GM19099 (cell line): ENCODE results near the gene BHLHE41.

Experiments
- POLR2A ChIP-seq: IDR thresholded peaks from 3 replicates; pipeline ENCODE4 v1.6.1; 2011; ENCODE audit warnings: low read depth; ENCODE audit not compliant: insufficient read length; ENCODE audit errors: extremely low read depth

The BHLHE41 gene

GRCh38 chr12:26122681-26123481 is 2.0 kb downstream of the BHLHE41 start:
- TF ChIP-seq POLR2A = peak; percentile 14

DNA sequence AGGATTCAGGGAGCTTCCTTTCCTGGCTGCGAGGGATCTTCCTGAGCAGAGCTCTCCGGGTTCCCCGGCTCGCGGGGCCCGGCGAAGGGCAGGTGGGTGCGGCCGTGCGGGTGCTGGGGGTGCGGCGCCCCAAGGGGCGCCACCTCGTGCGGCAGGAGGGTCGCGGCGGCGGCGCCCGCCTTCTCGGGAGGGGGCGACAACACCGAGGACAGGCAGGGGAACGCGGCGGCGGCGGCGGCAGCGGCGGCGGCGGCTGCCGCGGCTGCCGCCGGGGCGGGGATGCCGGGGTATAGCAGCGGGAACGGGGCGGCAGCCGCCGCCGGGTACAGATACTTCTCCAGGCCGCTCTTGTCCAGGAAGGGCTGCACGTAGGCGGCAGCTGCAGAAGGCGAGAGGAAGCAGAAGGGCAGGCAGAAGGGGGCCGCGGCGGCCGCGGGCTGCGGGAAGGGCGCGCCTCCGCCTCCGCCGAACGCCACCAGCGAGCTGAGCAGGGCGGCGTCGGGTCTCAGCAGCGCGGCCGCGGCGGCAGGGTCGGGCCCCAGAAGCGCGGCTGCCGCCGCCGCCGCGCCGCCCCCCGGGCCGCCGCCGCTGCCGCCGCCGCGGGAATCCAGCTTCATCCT is 2.7 kb downstream of the BHLHE41 start:
- no peak for TF ChIP-seq POLR2A

DNA sequence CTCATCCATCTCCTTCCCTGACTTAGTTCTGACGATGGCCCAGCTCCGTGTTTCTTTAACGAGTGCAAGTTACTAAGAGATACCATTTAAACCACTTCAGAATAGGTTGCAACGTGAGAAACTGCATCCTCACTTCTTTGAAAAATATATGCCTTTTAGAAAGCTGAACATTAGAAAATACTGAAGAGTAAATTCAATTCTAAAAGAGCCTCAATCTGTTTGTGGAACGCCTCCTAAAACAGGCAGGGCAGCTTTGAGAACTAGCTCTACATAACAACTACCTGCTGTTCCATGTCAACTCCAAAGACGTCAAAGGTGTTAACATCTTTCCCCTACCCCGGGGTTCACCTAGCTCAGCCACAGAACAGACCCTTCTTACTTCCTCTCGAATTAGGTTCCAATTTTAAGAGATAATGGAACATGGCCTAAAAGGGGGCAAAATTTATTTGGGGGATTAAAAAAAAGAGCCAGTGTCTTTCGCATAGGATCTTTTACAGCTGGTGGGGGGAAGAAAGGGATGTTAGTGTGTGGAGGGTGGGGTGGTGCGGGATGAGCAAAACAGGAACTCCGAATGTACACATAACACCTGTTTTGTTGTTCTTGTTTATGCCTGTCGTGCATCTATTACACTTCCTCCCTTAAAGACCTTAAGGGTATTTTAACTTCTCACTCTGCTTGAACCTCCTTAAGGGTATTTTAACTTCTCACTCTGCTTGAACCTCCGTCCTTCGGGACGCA is 3.3 kb downstream of the BHLHE41 start:
- no peak for TF ChIP-seq POLR2A

DNA sequence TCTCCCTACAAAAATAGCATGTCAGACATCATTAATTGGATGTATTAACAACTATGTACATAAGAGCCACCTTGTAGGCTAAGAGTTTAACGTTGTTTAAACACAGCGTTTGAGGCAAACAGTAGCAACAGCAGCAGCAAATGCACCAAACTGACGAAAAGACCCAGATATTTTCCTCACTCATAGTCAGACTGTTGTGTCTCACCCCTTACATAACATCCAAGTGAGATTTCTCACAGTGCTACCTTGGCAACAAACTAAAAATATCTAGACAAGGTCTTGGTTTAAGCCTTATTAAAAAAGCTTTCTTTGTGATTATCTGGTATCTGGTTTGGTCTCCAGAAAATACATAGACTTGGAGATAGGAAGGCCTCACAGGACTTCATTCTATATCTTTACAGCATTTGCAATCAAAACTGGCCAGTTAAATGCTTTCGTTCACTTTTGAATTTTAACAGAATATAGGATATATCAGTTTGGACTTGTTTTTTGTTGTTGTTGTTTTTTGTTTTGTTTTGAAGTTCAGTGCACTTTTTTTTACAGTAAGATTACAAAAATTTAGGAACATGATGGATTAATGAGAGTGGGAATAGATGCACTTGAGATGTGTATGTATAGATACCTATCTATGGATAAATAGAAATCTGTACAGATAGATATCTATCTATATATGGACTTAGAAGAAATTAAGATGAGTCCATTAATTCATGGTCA is 4.1 kb downstream of the BHLHE41 start:
- no peak for TF ChIP-seq POLR2A

- no peak for TF ChIP-seq POLR2A
Measured at GRCh38 chr12:26119391-26119989, 5.3 kb downstream of the BHLHE41 start.

DNA sequence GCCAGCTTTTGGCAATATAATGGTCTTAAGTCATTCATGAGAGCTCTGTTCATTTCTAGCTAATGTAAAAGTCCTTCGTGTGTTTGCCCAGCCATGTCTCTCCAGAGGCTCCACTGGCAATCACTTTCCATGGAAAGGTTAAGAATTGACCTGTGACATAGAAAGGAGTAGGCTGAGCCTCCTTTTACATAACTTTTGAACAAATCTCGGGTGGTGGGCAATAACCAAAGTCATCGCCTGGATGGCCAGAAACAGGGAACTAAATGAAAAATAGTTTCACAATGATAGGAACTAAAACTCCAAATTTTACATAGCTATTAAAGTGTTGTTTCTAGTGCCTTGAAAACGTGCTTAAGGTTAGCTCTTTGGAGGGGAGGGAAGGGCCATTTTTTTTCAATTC is 6.5 kb downstream of the BHLHE41 start:
- no peak for TF ChIP-seq POLR2A

DNA sequence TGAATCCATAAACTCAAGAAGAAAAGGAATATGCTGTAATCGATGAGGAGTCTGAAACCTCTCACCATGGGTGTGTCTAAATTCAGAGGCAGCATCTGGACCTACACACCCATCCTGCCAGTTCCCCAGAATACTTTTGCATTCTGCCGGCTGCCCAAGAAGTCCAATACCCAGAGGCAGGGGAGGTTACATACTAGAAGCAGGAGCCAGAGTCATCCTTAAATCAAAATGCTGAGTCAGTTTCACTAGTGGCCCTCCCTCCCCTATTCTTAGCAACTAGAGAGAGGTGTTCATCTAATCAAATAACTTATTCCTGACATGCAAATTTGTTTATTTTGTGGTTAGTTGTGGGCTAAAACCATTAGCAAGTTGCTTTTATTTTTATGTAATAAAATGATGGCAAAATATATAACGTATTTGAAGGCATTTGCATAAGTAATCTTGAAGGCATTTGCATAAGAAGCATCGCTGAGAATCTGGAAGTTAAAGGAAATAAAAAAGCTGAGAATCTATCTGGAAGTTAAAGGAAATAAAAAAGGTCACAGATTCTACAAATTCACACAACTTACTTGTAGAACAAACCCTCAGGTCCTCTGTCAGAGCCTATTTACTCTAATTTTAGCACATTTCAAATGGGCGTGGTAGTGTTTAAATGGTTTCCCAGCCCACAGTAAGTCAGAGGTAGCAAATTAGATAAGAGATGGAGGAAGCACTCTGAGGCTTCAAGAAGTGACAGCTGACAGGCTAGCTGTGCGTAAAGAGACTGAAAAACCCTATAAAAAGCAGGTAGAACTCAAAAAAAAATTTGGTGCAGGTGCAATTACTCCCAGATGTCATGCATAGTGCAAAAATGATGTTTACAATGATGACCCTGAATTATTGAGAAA is 7.8 kb downstream of the BHLHE41 start:
- TF ChIP-seq POLR2A = no peak

- TF ChIP-seq POLR2A = no peak
Measured at GRCh38 chr12:26114720-26115401, 10.0 kb downstream of the BHLHE41 start.

DNA sequence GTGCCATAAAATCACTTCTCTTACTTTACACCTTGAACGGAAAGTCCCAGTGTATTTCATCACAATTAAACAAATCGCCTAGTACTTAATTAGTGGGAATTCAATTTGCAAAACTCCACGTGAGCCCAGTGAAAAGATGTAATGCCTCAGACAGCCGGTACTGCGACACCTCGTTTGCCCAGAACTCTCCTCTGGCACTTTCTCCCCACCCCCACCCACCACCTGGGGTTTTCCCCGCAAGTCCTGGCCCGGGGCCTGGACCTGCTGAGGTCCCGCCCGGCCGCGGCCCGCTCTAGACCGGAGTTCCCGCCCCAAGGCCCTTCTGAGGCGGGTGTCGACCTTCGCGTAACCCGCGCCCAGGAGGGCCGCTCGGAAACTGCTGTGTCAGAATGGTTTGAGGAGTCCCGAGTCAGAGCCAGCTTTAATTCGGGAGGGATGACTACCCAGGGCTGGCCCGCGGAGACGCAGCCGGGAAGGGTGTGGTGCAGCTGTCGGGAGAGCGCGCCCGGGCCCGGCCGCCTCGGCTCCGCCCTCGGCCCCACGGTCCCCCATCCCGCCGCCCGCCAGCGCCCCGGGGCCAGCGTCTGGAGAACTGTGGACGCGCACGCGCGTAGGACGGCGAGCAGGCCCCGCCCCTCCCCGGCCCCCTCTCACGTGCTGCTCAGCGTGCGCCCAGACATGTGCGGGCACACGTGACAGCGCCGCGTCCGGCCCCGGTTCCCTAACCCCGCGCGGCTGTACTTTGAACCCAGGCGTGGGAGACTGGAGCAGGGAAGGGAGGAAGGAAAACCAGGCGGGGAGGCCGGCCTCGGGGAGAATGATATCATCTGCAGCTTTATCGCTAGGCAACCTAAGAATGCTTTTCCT is 10.8 kb downstream of the BHLHE41 start:
- peak; percentile 70 for TF ChIP-seq POLR2A

GRCh38 chr12:26113181-26113654 is 11.6 kb downstream of the BHLHE41 start:
- no peak for TF ChIP-seq POLR2A

DNA sequence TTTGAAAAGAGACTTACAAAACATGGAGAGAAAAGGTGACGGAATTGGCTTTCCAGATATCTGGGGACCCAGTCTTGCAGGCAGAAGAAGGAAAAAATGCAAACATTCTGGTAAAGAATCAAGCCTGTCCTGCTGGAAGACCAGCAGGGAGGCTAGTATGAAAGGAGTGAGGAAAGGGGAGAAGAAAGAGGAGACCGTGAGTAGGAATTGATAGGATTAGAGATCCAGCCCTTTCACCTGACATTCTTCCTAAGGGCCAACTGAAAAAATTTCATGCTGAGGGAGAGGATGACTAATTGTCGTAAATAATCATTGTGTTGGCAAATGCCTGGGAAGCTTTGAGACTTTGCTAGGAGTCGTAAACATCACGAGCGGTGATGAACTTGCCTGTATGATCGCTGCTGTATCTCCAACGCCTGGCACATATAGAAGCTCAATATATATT is 12.1 kb downstream of the BHLHE41 start:
- no peak for TF ChIP-seq POLR2A

DNA sequence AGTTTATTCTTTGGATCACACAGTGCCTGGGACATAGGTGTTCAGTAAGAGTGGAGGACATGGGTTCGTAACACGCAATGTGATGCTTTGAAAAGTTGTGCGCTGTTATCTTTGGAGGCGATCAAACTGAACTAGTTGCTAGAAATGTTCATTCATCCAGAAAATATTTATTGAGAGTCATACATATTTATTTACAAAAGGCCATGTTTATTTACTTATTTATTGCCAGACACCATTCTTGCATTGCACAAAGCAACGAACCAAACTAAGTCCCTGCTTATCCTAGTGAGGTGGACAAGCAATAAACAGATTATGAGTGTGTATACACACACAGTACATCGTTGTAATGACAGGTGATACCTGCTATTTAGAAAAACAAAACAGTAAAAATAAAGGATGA is 12.6 kb downstream of the BHLHE41 start:
- TF ChIP-seq POLR2A = no peak
